K562 (cell line): ENCODE results near the gene ANAPC2. TPM values are rescaled to one million over a fixed set of nuclear protein-coding genes. Genes with fewer than 3 reads are reported as not detected.
A peak's percentile ranks its signal among the peaks of the same experiment; 100 is the strongest.

Source experiments
- DMBX1 ChIP-seq: fragments of 250-450 bp; sonication (Bioruptor Pico); IDR thresholded peaks from 2 replicates; pipeline ENCODE4 v1.8.0; 2022; ENCODE audit warnings: inconsistent platforms, mild to moderate bottlenecking, moderate library complexity, borderline replicate concordance
- E4F1 ChIP-seq: fragments of 250-450 bp; sonication (Bioruptor Pico); IDR thresholded peaks from 2 replicates; pipeline ENCODE4 v1.5.0; 2021; ENCODE audit warnings: mild to moderate bottlenecking, borderline replicate concordance
- HDAC3 ChIP-seq: fragments of 450-650 bp; IDR thresholded peaks from 2 replicates; pipeline ENCODE4 v1.6.1; 2018; ENCODE audit warnings: borderline replicate concordance, mild to moderate bottlenecking, moderate library complexity; ENCODE audit not compliant: partially characterized antibody
- PTRF ChIP-seq: fragments of 450-650 bp; IDR thresholded peaks from 2 replicates; pipeline ENCODE4 v1.6.1; 2016; ENCODE audit warnings: mild to moderate bottlenecking, missing genetic modification characterization, missing compliant biosample characterization
- RAD21 ChIP-seq, 2 experiments: fragments of 250-450 bp in 1 of 2; fragments of 450-650 bp in 1 of 2; sonication (Bioruptor Pico) in 1 of 2; formaldehyde crosslinking in 1 of 2; IDR thresholded peaks in 1 of 2; conservative IDR thresholded peaks in 1 of 2; 2 replicates each; pipeline versions ENCODE4 v1.4.0 to v1.8.0; 2020 to 2022; ENCODE audit warnings: mild to moderate bottlenecking in 2 of 2, moderate library complexity in 1 of 2
- TOE1 ChIP-seq, 2 experiments: fragments of 450-650 bp in 1 of 2; sonication (generic) in 1 of 2; formaldehyde crosslinking in 1 of 2; IDR thresholded peaks; 2 replicates each; pipeline versions ENCODE4 v1.7.1 to v1.8.0; 2016 to 2022; ENCODE audit warnings: borderline replicate concordance in 2 of 2, mild to moderate bottlenecking in 2 of 2, antibody characterized with exemption in 1 of 2, inconsistent platforms in 1 of 2, low read depth in 1 of 2, missing genetic modification reagents in 1 of 2, moderate library complexity in 1 of 2
- ZBTB26 ChIP-seq: fragments of 450-650 bp; formaldehyde crosslinking; IDR thresholded peaks from 2 replicates; pipeline ENCODE4 v1.4.0; 2022; ENCODE audit warnings: missing genetic modification characterization
- ZFPM2 ChIP-seq: fragments of 250-450 bp; sonication (Bioruptor Pico); IDR thresholded peaks from 2 replicates; pipeline ENCODE4 v1.5.1; 2022; ENCODE audit warnings: mild to moderate bottlenecking
- ZNF639 ChIP-seq, 2 experiments: fragments of 200-800 bp in 1 of 2; sonication (Bioruptor generic) in 1 of 2; sonication (generic) in 1 of 2; formaldehyde crosslinking in 1 of 2; IDR thresholded peaks in 1 of 2; conservative IDR thresholded peaks in 1 of 2; 2 replicates each; pipeline versions ENCODE4 v1.5.0 to v1.6.1; 2016 to 2020; ENCODE audit warnings: missing compliant biosample characterization in 1 of 2, missing genetic modification characterization in 1 of 2, missing genetic modification reagents in 1 of 2
- ZNF699 ChIP-seq: fragments of 250-450 bp; sonication (Bioruptor Pico); IDR thresholded peaks from 2 replicates; pipeline ENCODE4 v1.8.0; 2021; ENCODE audit warnings: mild to moderate bottlenecking, moderate library complexity; ENCODE audit not compliant: insufficient replicate concordance
- ZNF766 ChIP-seq: fragments of 200-800 bp; sonication (Bioruptor generic); conservative IDR thresholded peaks from 2 replicates; pipeline ENCODE4 v1.6.1; 2016; ENCODE audit warnings: missing genetic modification characterization, missing compliant biosample characterization
- polyA plus RNA-seq, 8 experiments: library from polyadenylated mRNA; depleted of rRNA in 4 of 8; stranded (reverse) in 5 of 8; unstranded in 3 of 8; fragments of >200 nt; fragmentation: Nextera tagmentation in 2 of 8; fragmentation: Illumina TruSeq in 1 of 8; extraction: Ambion mirVana in 2 of 8; extraction: Trizol in 1 of 8; gene quantifications; 2 replicates each; pipeline versions ENCODE4 v1.2.1 to v1.2.3, GENCODE V29; 2011 to 2014; ENCODE audit warnings: inconsistent platforms in 1 of 8, missing spikeins in 1 of 8
- total RNA-seq, 7 experiments: library from RNA; depleted of rRNA in 6 of 7; stranded (reverse); fragments of >200 nt in 6 of 7; fragmentation: Illumina TruSeq in 2 of 7; extraction: Trizol in 2 of 7; gene quantifications; 2 replicates each; pipeline versions ENCODE4 v1.2.1 to v1.2.3, GENCODE V29; 2011 to 2021; ENCODE audit warnings: low replicate concordance in 1 of 7
- TF ChIP-seq, protein P1 (sequence below): IDR thresholded peaks from 3 replicates; pipeline ENCODE4 v1.6.1; 2011; ENCODE audit warnings: borderline replicate concordance, mild to moderate bottlenecking, moderate library complexity; ENCODE audit not compliant: insufficient read length; ENCODE audit errors: extremely low read depth
- TF ChIP-seq, protein P2 (sequence below): fragments of 200-800 bp; sonication (Bioruptor generic); IDR thresholded peaks from 2 replicates; pipeline ENCODE4 v1.6.1; 2017; ENCODE audit warnings: missing genetic modification characterization, missing compliant biosample characterization

Gene ANAPC2
- total and polyA plus RNA-seq, 9 of the 15 experiments (the other 6 are each of a cell fraction or from before 2014, with no cell fraction given) = 0.11 to 56.5 (median 17.1) TPM; not detected in 1

DNA sequence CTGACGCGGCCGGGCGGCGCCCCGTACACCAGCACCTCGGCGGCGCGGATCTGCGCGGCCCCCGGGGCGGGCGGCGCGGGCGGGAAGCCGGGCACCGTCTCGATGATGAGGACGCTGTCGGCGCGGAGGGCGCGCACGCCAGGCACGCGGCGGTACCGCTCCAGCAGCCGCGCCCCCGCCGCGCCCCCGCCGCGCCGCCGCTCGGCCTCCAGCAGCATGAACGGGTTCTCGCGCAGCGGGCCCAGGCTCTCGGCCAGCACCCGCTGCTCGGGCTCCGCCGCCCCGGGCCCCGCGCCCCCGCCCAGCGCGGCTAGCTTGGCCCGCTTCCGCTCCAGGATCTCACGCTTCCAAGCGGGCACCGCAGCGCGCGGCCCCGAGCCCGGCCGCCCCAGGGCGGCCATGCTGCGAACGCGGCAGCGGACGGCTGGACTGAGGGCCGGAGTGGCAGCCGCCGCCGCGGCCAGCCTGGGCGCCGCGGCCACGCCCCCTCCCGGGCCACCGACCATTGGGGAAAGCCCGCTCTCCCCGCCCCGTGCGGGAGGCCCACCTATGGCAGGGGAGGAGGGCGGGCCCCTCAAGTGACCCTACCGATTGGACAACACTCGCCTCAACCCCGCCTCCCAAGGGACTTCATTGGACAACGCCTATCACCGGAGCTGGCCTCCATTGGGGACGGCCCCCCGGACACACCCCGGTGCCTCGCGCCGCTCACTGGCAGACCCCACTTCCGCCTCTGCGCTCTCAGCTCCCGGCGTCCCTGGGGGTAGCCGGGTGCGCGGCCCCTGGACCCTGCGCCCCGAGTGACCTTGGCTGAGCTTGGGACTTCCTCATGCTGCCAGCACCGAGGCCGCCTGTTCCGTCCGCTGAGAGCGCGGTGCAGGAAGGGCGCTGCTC is 12.2 kb upstream of the ANAPC2 start, which contains the start of gene TPRN (continued):
- TF ChIP-seq, protein P1, sequence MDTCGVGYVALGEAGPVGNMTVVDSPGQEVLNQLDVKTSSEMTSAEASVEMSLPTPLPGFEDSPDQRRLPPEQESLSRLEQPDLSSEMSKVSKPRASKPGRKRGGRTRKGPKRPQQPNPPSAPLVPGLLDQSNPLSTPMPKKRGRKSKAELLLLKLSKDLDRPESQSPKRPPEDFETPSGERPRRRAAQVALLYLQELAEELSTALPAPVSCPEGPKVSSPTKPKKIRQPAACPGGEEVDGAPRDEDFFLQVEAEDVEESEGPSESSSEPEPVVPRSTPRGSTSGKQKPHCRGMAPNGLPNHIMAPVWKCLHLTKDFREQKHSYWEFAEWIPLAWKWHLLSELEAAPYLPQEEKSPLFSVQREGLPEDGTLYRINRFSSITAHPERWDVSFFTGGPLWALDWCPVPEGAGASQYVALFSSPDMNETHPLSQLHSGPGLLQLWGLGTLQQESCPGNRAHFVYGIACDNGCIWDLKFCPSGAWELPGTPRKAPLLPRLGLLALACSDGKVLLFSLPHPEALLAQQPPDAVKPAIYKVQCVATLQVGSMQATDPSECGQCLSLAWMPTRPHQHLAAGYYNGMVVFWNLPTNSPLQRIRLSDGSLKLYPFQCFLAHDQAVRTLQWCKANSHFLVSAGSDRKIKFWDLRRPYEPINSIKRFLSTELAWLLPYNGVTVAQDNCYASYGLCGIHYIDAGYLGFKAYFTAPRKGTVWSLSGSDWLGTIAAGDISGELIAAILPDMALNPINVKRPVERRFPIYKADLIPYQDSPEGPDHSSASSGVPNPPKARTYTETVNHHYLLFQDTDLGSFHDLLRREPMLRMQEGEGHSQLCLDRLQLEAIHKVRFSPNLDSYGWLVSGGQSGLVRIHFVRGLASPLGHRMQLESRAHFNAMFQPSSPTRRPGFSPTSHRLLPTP = no peak
- TF ChIP-seq ZNF699 (CRISPR knock-in tag) (no peak), HDAC3 (no peak), ZFPM2 (CRISPR knock-in tag) (peak; percentile 26; the same call in 1 of the 2 replicates), PTRF (tag) (no peak), TOE1 (IDR thresholded peaks at IDR 0.05; ENCODE audit: borderline replicate concordance) (no peak), TOE1 (CRISPR knock-in tag; IDR thresholded peaks at IDR 0.05; ENCODE audit: borderline replicate concordance, low read depth) (no peak), DMBX1 (CRISPR knock-in tag) (0 out of 2 replicates have a peak, but pooled peaks have one; percentile 37), ZNF766 (CRISPR knock-in tag) (0 out of 2 replicates have a peak, but pooled peaks have one; percentile 27), RAD21 (CRISPR knock-in tag; conservative IDR thresholded peaks at IDR 0.05 in 1 of 2, IDR thresholded peaks at IDR 0.05 in 1 of 2) (no peak), E4F1 (no peak), ZNF639 (CRISPR knock-in tag; conservative IDR thresholded peaks at IDR 0.05 in 1 of 2, IDR thresholded peaks at IDR 0.05 in 1 of 2) (peak in 1 of 2 experiments; percentile 91; a peak in 2 of 4 replicates), ZBTB26 (CRISPR knock-in tag) (no peak)
- TF ChIP-seq, protein P2, sequence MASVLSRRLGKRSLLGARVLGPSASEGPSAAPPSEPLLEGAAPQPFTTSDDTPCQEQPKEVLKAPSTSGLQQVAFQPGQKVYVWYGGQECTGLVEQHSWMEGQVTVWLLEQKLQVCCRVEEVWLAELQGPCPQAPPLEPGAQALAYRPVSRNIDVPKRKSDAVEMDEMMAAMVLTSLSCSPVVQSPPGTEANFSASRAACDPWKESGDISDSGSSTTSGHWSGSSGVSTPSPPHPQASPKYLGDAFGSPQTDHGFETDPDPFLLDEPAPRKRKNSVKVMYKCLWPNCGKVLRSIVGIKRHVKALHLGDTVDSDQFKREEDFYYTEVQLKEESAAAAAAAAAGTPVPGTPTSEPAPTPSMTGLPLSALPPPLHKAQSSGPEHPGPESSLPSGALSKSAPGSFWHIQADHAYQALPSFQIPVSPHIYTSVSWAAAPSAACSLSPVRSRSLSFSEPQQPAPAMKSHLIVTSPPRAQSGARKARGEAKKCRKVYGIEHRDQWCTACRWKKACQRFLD = 0 out of 2 replicates have a peak, but pooled peaks have one; percentile 38
